ENCODE results near the gene TSGA10.
"Not testable (repeated sequence)": the region's sequence is repeated elsewhere in the genome, so short reads cannot be mapped to it uniquely, and the experiment has no call there.

GRCh38 chr2:98988695-98989094, 166.0 kb downstream of the TSGA10 start:
- TF ChIP-seq FOXP2 (optimal IDR thresholded peaks at IDR 0.05; ENCODE audit: control extremely low read depth, extremely low read length, insufficient read depth); POLR2AphosphoS5 (IDR thresholded peaks at IDR 0.05; ENCODE audit: borderline replicate concordance, low read depth, low read length); EZH2 (IDR thresholded peaks at IDR 0.05): not testable (repeated sequence)

All from SK-N-MC (cell line).